K562 treated with DMSO at 1 percent for 24 hours (cell line): ENCODE results near the gene USP17L25. TPM values are rescaled to one million over a fixed set of nuclear protein-coding genes. Genes with fewer than 3 reads are reported as not detected.

Experiments used
- total RNA-seq: library from RNA; unstranded; fragments of 300-600 nt; gene quantifications from 2 replicates; pipeline ENCODE4 v1.2.3, GENCODE V29; 2022; ENCODE audit warnings: low read depth; ENCODE audit not compliant: insufficient read depth

The USP17L25 gene, protein sequence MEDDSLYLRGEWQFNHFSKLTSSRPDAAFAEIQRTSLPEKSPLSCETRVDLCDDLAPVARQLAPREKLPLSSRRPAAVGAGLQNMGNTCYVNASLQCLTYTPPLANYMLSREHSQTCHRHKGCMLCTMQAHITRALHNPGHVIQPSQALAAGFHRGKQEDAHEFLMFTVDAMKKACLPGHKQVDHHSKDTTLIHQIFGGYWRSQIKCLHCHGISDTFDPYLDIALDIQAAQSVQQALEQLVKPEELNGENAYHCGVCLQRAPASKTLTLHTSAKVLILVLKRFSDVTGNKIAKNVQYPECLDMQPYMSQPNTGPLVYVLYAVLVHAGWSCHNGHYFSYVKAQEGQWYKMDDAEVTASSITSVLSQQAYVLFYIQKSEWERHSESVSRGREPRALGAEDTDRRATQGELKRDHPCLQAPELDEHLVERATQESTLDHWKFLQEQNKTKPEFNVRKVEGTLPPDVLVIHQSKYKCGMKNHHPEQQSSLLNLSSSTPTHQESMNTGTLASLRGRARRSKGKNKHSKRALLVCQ
- total RNA-seq: not detected in 2 replicates

DNA sequence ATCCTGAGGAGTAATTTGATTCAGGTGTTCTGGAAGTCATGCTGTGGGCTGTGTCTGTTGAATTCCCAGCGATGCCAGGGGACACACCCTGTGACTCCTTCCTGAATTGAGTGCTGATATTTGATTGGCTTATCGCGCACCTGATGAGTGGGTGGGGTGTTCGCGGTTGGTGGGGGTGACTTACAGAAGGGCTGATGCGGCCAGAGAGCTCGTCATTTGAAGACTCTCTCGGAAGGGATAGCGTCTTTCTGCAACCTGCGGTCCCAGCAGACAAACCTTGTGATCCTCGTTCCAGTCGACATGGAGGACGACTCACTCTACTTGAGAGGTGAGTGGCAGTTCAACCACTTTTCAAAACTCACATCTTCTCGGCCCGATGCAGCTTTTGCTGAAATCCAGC lies at the start of gene USP17L25:
TSS of gene USP17L25 (plus strand) at position 301 of the 400 bp plus-strand sequence. CDS start at position 301, 0 bp downstream.

GRCh38 chr4:9324865-9325264 lies 4.8 kb upstream of the USP17L25 start, which contains the start of gene USP17L24:
USP17L24 (plus strand) TSS chr4:9325165; CDS start chr4:9325165, 0 bp downstream.

GRCh38 chr4:9334358-9334757 lies 4.6 kb downstream of the USP17L25 start, which contains the start of gene USP17L26:
USP17L26 (plus strand) TSS chr4:9334658; CDS start chr4:9334658, 0 bp downstream.

DNA sequence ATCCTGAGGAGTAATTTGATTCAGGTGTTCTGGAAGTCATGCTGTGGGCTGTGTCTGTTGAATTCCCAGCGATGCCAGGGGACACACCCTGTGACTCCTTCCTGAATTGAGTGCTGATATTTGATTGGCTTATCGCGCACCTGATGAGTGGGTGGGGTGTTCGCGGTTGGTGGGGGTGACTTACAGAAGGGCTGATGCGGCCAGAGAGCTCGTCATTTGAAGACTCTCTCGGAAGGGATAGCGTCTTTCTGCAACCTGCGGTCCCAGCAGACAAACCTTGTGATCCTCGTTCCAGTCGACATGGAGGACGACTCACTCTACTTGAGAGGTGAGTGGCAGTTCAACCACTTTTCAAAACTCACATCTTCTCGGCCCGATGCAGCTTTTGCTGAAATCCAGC lies 9.4 kb downstream of the USP17L25 start, which contains the start of gene USP17L5:
TSS of gene USP17L5 (plus strand) at position 301 of the 400 bp plus-strand sequence. CDS start at position 301, 0 bp downstream.

DNA sequence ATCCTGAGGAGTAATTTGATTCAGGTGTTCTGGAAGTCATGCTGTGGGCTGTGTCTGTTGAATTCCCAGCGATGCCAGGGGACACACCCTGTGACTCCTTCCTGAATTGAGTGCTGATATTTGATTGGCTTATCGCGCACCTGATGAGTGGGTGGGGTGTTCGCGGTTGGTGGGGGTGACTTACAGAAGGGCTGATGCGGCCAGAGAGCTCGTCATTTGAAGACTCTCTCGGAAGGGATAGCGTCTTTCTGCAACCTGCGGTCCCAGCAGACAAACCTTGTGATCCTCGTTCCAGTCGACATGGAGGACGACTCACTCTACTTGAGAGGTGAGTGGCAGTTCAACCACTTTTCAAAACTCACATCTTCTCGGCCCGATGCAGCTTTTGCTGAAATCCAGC lies 14.1 kb downstream of the USP17L25 start, which contains the start of gene USP17L27:
TSS of gene USP17L27 (plus strand) at position 301 of the 400 bp plus-strand sequence. CDS start at position 301, 0 bp downstream.

GRCh38 chr4:9348593-9348992 lies 18.9 kb downstream of the USP17L25 start, which contains the start of gene USP17L28:
USP17L28 (plus strand) TSS chr4:9348893; CDS start chr4:9348893, 0 bp downstream.

DNA sequence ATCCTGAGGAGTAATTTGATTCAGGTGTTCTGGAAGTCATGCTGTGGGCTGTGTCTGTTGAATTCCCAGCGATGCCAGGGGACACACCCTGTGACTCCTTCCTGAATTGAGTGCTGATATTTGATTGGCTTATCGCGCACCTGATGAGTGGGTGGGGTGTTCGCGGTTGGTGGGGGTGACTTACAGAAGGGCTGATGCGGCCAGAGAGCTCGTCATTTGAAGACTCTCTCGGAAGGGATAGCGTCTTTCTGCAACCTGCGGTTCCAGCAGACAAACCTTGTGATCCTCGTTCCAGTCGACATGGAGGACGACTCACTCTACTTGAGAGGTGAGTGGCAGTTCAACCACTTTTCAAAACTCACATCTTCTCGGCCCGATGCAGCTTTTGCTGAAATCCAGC lies 23.6 kb downstream of the USP17L25 start, which contains the start of gene USP17L29:
TSS of gene USP17L29 (plus strand) at position 301 of the 400 bp plus-strand sequence. CDS start at position 301, 0 bp downstream.

DNA sequence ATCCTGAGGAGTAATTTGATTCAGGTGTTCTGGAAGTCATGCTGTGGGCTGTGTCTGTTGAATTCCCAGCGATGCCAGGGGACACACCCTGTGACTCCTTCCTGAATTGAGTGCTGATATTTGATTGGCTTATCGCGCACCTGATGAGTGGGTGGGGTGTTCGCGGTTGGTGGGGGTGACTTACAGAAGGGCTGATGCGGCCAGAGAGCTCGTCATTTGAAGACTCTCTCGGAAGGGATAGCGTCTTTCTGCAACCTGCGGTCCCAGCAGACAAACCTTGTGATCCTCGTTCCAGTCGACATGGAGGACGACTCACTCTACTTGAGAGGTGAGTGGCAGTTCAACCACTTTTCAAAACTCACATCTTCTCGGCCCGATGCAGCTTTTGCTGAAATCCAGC lies 33.1 kb downstream of the USP17L25 start, which contains the start of gene USP17L30:
TSS of gene USP17L30 (plus strand) at position 301 of the 400 bp plus-strand sequence. CDS start at position 301, 0 bp downstream.

Other genes with a start within 250 kb of the USP17L25 start
- gene FAM90A26, start 159.5 kb upstream of the USP17L25 start, total RNA-seq: not detected in 2 replicates
- gene USP17L10, start 119.3 kb upstream of the USP17L25 start, total RNA-seq: not detected in 2 replicates
- not detected in 2 replicates for gene USP17L11, start 114.5 kb upstream of the USP17L25 start, total RNA-seq
- not detected in 2 replicates for gene USP17L12, start 109.8 kb upstream of the USP17L25 start, total RNA-seq
- gene USP17L13, start 105.0 kb upstream of the USP17L25 start, total RNA-seq: not detected in 2 replicates
- gene USP17L15, start 95.5 kb upstream of the USP17L25 start, total RNA-seq: not detected in 2 replicates
- gene USP17L17, start 86.0 kb upstream of the USP17L25 start, total RNA-seq: not detected in 2 replicates
- gene USP17L18, start 81.3 kb upstream of the USP17L25 start, total RNA-seq: not detected in 2 replicates
- not detected in 2 replicates for gene USP17L19, start 76.5 kb upstream of the USP17L25 start, total RNA-seq
- gene USP17L20, start 71.8 kb upstream of the USP17L25 start, total RNA-seq: not detected in 2 replicates
- not detected in 2 replicates for gene USP17L21, start 67.0 kb upstream of the USP17L25 start, total RNA-seq
- not detected in 2 replicates for gene USP17L22, start 62.3 kb upstream of the USP17L25 start, total RNA-seq
- gene USP17L24, start 4.7 kb upstream of the USP17L25 start, total RNA-seq: not detected in 2 replicates
- not detected in 2 replicates for gene USP17L26, start 4.7 kb downstream of the USP17L25 start, total RNA-seq
- not detected in 2 replicates for gene USP17L5, start 9.5 kb downstream of the USP17L25 start, total RNA-seq
- not detected in 2 replicates for gene USP17L27, start 14.2 kb downstream of the USP17L25 start, total RNA-seq
- gene USP17L28, start 19.0 kb downstream of the USP17L25 start, total RNA-seq: not detected in 2 replicates
- not detected in 2 replicates for gene USP17L29, start 23.7 kb downstream of the USP17L25 start, total RNA-seq
- not detected in 2 replicates for gene USP17L30, start 33.2 kb downstream of the USP17L25 start, total RNA-seq
- gene DEFB131A, start 114.5 kb downstream of the USP17L25 start, total RNA-seq: not detected in 2 replicates